ENCODE data around the gene NAPB. TPM values are rescaled to one million over a fixed set of nuclear protein-coding genes. Genes with fewer than 3 reads are reported as not detected.

Gene NAPB
- total RNA-seq, 1 donor from 2014 or later, result 74.1 TPM

GRCh38 chr20:23339986-23340385, 81.3 kb downstream of the NAPB start:
- no peak for TF ChIP-seq CTCF (IDR thresholded peaks at IDR 0.05; ENCODE audit: partially characterized antibody, unreplicated experiment)
- H3K9me3 Mint-ChIP-seq (ENCODE audit: unreplicated experiment), result no peaks in the 10 kb centered on the region

GRCh38 chr20:23337312-23337711, 84.0 kb downstream of the NAPB start:
- no peak overlapping the region for H3K27ac Mint-ChIP-seq (ENCODE audit: unreplicated experiment)
- no peak for DNase-seq

More at GRCh38 chr20:23339986-23340385, 81.3 kb downstream of the NAPB start:
- no peaks in the 10 kb centered on the region for H3K27me3 Mint-ChIP-seq (ENCODE audit: unreplicated experiment)
- no peaks in the 10 kb centered on the region for H3K4me1 Mint-ChIP-seq (ENCODE audit: low read depth, unreplicated experiment)
- no peaks in the 10 kb centered on the region for H3K36me3 Mint-ChIP-seq (ENCODE audit: unreplicated experiment)
- no peak for DNase-seq
- no peak overlapping the region for H3K27ac Mint-ChIP-seq (ENCODE audit: unreplicated experiment)
- H3K4me3 Mint-ChIP-seq (ENCODE audit: unreplicated experiment), result no peak overlapping the region

GRCh38 chr20:23336476-23336875, 84.8 kb downstream of the NAPB start:
- Mint-ChIP-seq H3K4me1 (ENCODE audit: low read depth, unreplicated experiment) (no peaks in the 10 kb centered on the region), H3K36me3 (ENCODE audit: unreplicated experiment) (no peaks in the 10 kb centered on the region)

More at GRCh38 chr20:23337312-23337711, 84.0 kb downstream of the NAPB start:
- Mint-ChIP-seq H3K36me3 (ENCODE audit: unreplicated experiment) (no peaks in the 10 kb centered on the region), H3K27me3 (ENCODE audit: unreplicated experiment) (peaks cover 6% of the 10 kb centered on the region), H3K4me1 (ENCODE audit: low read depth, unreplicated experiment) (no peaks in the 10 kb centered on the region), H3K9me3 (ENCODE audit: unreplicated experiment) (peaks cover 1% of the 10 kb centered on the region), H3K4me3 (ENCODE audit: unreplicated experiment) (no peak overlapping the region)
- TF ChIP-seq CTCF (IDR thresholded peaks at IDR 0.05; ENCODE audit: partially characterized antibody, unreplicated experiment), result no peak

GRCh38 chr20:23335521-23335920, 85.8 kb downstream of the NAPB start:
- no peak for DNase-seq
- Mint-ChIP-seq H3K27me3 (ENCODE audit: unreplicated experiment) (peaks cover 6% of the 10 kb centered on the region), H3K4me1 (ENCODE audit: low read depth, unreplicated experiment) (no peaks in the 10 kb centered on the region), H3K4me3 (ENCODE audit: unreplicated experiment) (no peak overlapping the region), H3K36me3 (ENCODE audit: unreplicated experiment) (no peaks in the 10 kb centered on the region), H3K27ac (ENCODE audit: unreplicated experiment) (no peak overlapping the region), H3K9me3 (ENCODE audit: unreplicated experiment) (peaks cover 1% of the 10 kb centered on the region)
- no peak for TF ChIP-seq CTCF (IDR thresholded peaks at IDR 0.05; ENCODE audit: partially characterized antibody, unreplicated experiment)

More at GRCh38 chr20:23336476-23336875, 84.8 kb downstream of the NAPB start:
- peaks cover 1% of the 10 kb centered on the region for H3K9me3 Mint-ChIP-seq (ENCODE audit: unreplicated experiment)
- TF ChIP-seq CTCF (IDR thresholded peaks at IDR 0.05; ENCODE audit: partially characterized antibody, unreplicated experiment), result no peak
- H3K27me3 Mint-ChIP-seq (ENCODE audit: unreplicated experiment), result peaks cover 6% of the 10 kb centered on the region
- no peak for DNase-seq
- no peak overlapping the region for H3K27ac Mint-ChIP-seq (ENCODE audit: unreplicated experiment)
- H3K4me3 Mint-ChIP-seq (ENCODE audit: unreplicated experiment), result no peak overlapping the region

GRCh38 chr20:23334111-23334510, 87.2 kb downstream of the NAPB start:
- H3K4me3 Mint-ChIP-seq (ENCODE audit: unreplicated experiment), result no peak overlapping the region
- no peak for TF ChIP-seq CTCF (IDR thresholded peaks at IDR 0.05; ENCODE audit: partially characterized antibody, unreplicated experiment)
- DNase-seq, result no peak
- H3K27me3 Mint-ChIP-seq (ENCODE audit: unreplicated experiment), result peaks cover 6% of the 10 kb centered on the region
- no peaks in the 10 kb centered on the region for H3K36me3 Mint-ChIP-seq (ENCODE audit: unreplicated experiment)
- no peaks in the 10 kb centered on the region for H3K4me1 Mint-ChIP-seq (ENCODE audit: low read depth, unreplicated experiment)
- peak overlapping the region; percentile 15 for H3K27ac Mint-ChIP-seq (ENCODE audit: unreplicated experiment)
- H3K9me3 Mint-ChIP-seq (ENCODE audit: unreplicated experiment), result peaks cover 1% of the 10 kb centered on the region

Measured in glutamatergic neuron (in vitro differentiated cells).